Suprapubic skin (tissue), 4 donors: ENCODE measurements around the gene PRSS58.

ENCODE experiments used
- CTCF ChIP-seq, 2 donors: fragments of 200-600 bp in 1 of 2; fragments of 450-650 bp in 1 of 2; sonication (generic) in 1 of 2; IDR thresholded peaks; one replicate each; pipeline ENCODE4 v1.5.1; 2016 to 2019; ENCODE audit warnings: antibody characterized with exemption in 2 of 2, mild to moderate bottlenecking in 1 of 2, moderate library complexity in 1 of 2
- POLR2A ChIP-seq, 2 donors: fragments of 450-650 bp; IDR thresholded peaks; one replicate each; pipeline ENCODE4 v1.6.1; 2017; ENCODE audit warnings: antibody characterized with exemption in 2 of 2, mild to moderate bottlenecking in 2 of 2, moderate library complexity in 2 of 2
- POLR2AphosphoS5 ChIP-seq, 3 donors: sonication (generic); formaldehyde crosslinking; IDR thresholded peaks; one replicate each; pipeline ENCODE4 v1.6.1; 2017; ENCODE audit warnings: antibody characterized with exemption in 3 of 3

DNA sequence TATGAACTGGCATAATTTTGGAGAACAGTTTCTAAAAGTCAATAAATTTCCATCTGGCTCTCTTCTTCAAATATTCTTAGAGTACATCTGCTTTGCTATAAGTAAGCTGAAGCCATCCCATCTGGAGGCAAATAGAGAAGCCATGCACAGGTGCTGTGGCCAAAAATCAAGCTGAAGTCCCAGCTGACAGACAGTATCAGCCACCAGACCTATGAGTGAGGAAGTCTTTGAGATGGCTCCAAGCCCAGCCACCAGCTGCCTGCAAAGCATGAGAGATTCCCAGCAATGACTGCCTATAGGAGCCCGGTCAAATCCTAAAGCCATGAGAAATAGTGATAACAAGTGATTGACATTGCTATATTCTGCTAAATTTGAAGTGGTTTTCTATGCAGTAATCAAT lies 21.7 kb upstream of the PRSS58 start:
- TF ChIP-seq CTCF (IDR thresholded peaks at IDR 0.05) = no peak
- TF ChIP-seq POLR2A (IDR thresholded peaks at IDR 0.05) = no peak
- TF ChIP-seq POLR2AphosphoS5 (IDR thresholded peaks at IDR 0.05) = no peak
